GM21528 (cell line): Measurements from ENCODE around the gene DNAH2.

Experiments
- ATAC-seq: cut with Tn5 transposase; IDR thresholded peaks from one replicate; pipeline ENCODE4 v1.9.1; 2021; ENCODE audit warnings: mild to moderate bottlenecking, moderate library complexity; ENCODE audit not compliant: unreplicated experiment, low FRiP score

Gene DNAH2

GRCh38 chr17:7848131-7848579 lies 130.6 kb downstream of the DNAH2 start:
- ATAC-seq = no peak

- ATAC-seq = no peak
Observed at GRCh38 chr17:7848739-7849129, 131.2 kb downstream of the DNAH2 start.

- ATAC-seq = no peak
Observed at GRCh38 chr17:7849130-7849750, 131.7 kb downstream of the DNAH2 start.

GRCh38 chr17:7849751-7850504 lies 132.4 kb downstream of the DNAH2 start:
- no peak for ATAC-seq

GRCh38 chr17:7850701-7851437 lies 133.3 kb downstream of the DNAH2 start:
- peak; percentile 4 for ATAC-seq

GRCh38 chr17:7851438-7852261 lies 134.1 kb downstream of the DNAH2 start:
- peak; percentile 56 for ATAC-seq

GRCh38 chr17:7852262-7852670 lies 134.7 kb downstream of the DNAH2 start:
- no peak for ATAC-seq

- no peak for ATAC-seq
Observed at GRCh38 chr17:7852919-7853690, 135.6 kb downstream of the DNAH2 start.

- no peak for ATAC-seq
Observed at GRCh38 chr17:7853691-7854038, 136.1 kb downstream of the DNAH2 start.

- ATAC-seq = no peak
Observed at GRCh38 chr17:7854078-7854777, 136.7 kb downstream of the DNAH2 start.

- no peak for ATAC-seq
Observed at GRCh38 chr17:7854851-7855659, 137.5 kb downstream of the DNAH2 start, which contains the start of gene TMEM88. TSS of gene TMEM88 (plus strand) at chr17:7855066. CDS start at chr17:7855075, 9 bp downstream.

GRCh38 chr17:7855660-7856010 lies 138.1 kb downstream of the DNAH2 start:
- ATAC-seq = no peak

GRCh38 chr17:7856011-7856810 lies 138.7 kb downstream of the DNAH2 start:
- ATAC-seq = no peak

- ATAC-seq = peak; percentile 74
Observed at GRCh38 chr17:7856811-7857712, 139.5 kb downstream of the DNAH2 start, which contains the start of gene NAA38. TSS of gene NAA38 (minus strand) at chr17:7857559. CDS start at chr17:7857463, 96 bp downstream.

- ATAC-seq = peak; percentile 45
Observed at GRCh38 chr17:7857713-7858521, 140.4 kb downstream of the DNAH2 start, which contains the start of gene CYB5D1. TSS of gene CYB5D1 (plus strand) at chr17:7858003. CDS start at chr17:7858135, 132 bp downstream.

- ATAC-seq = no peak
Observed at GRCh38 chr17:7858522-7858810, 140.9 kb downstream of the DNAH2 start.
